Glutamatergic neuron (in vitro differentiated cells): ENCODE results near the gene GRIFIN. TPM values are rescaled to one million over a fixed set of nuclear protein-coding genes. Genes with fewer than 3 reads are reported as not detected.

Source experiments
- DNase-seq: peaks from one replicate; pipeline ENCODE4 v3.0.0; 2022
- H3K27ac Mint-ChIP-seq: one replicate; pipeline ENCODE4 v1.8.0; 2020; ENCODE audit warnings: mild to moderate bottlenecking, mixed read lengths, inconsistent platforms; ENCODE audit not compliant: unreplicated experiment
- H3K27me3 Mint-ChIP-seq: one replicate; pipeline ENCODE4 v1.8.0; 2020; ENCODE audit warnings: mild to moderate bottlenecking, moderate library complexity, mixed read lengths, inconsistent platforms; ENCODE audit not compliant: unreplicated experiment
- H3K36me3 Mint-ChIP-seq: one replicate; pipeline ENCODE4 v1.8.0; 2020; ENCODE audit warnings: mild to moderate bottlenecking, mixed read lengths, inconsistent platforms; ENCODE audit not compliant: unreplicated experiment
- H3K4me1 Mint-ChIP-seq: one replicate; pipeline ENCODE4 v1.8.0; 2020; ENCODE audit warnings: mild to moderate bottlenecking, low read depth, mixed read lengths, inconsistent platforms; ENCODE audit not compliant: unreplicated experiment
- H3K4me3 Mint-ChIP-seq: one replicate; pipeline ENCODE4 v1.8.0; 2020; ENCODE audit warnings: mild to moderate bottlenecking, mixed read lengths, inconsistent platforms; ENCODE audit not compliant: unreplicated experiment
- H3K9me3 Mint-ChIP-seq: one replicate; pipeline ENCODE4 v1.8.0; 2020; ENCODE audit warnings: mild to moderate bottlenecking, moderate library complexity, mixed read lengths, inconsistent platforms; ENCODE audit not compliant: unreplicated experiment
- CTCF ChIP-seq: fragments of 200-600 bp; sonication (generic); IDR thresholded peaks from one replicate; pipeline ENCODE4 v1.5.0; 2021; ENCODE audit not compliant: partially characterized antibody, unreplicated experiment
- total RNA-seq: library from RNA; stranded (reverse); fragmentation: NEBNext Ultra II Directional; extraction: Animal tissue kit (Norgen Biotek cat#: 25700); gene quantifications from one replicate; pipeline ENCODE4 v1.2.1, GENCODE V29; 2021; ENCODE audit not compliant: unreplicated experiment

The GRIFIN gene
- total RNA-seq, 1 donor from 2014 or later = not detected

DNA sequence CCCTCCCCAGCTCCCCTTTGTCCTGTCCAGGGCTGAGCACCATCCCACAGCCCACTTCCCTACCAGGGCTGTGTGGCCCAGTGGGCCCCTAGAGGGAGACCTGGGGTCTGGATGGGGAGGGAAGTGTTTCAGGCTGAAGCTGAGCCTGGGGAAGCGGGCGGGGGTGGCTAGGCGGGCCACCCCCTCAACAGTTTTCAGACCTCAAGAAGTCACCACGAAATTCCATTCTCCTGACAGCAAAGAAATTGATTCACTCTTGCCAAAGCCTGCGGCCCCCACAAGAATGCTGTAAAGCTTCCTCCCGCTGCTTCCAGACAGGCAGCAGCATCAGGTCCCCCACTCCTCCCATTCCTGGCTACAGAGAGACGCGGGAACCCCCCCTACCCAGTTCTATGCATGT lies 40.8 kb upstream of the GRIFIN start:
- DNase-seq = no peak
- no peak for TF ChIP-seq CTCF
- peaks cover 17% of the 10 kb centered on the region for H3K27me3 Mint-ChIP-seq
- peaks cover 19% of the 10 kb centered on the region for H3K9me3 Mint-ChIP-seq
- H3K27ac Mint-ChIP-seq = no peak overlapping the region
- no peaks in the 10 kb centered on the region for H3K36me3 Mint-ChIP-seq
- H3K4me1 Mint-ChIP-seq = peaks cover 15% of the 10 kb centered on the region
- no peak overlapping the region for H3K4me3 Mint-ChIP-seq

- no peak overlapping the region for H3K27ac Mint-ChIP-seq
- H3K9me3 Mint-ChIP-seq = peaks cover 19% of the 10 kb centered on the region
- no peaks in the 10 kb centered on the region for H3K36me3 Mint-ChIP-seq
- peaks cover 12% of the 10 kb centered on the region for H3K4me1 Mint-ChIP-seq
- H3K4me3 Mint-ChIP-seq = no peak overlapping the region
- peaks cover 17% of the 10 kb centered on the region for H3K27me3 Mint-ChIP-seq
- no peak for TF ChIP-seq CTCF
- no peak for DNase-seq
Observed at GRCh38 chr7:2516194-2516555, 40.0 kb upstream of the GRIFIN start.

- Mint-ChIP-seq H3K36me3 (no peaks in the 10 kb centered on the region), H3K4me3 (no peak overlapping the region), H3K27me3 (peaks cover 17% of the 10 kb centered on the region), H3K9me3 (peaks cover 19% of the 10 kb centered on the region), H3K4me1 (peaks cover 12% of the 10 kb centered on the region), H3K27ac (no peak overlapping the region)
- DNase-seq = no peak
- TF ChIP-seq CTCF = no peak
Observed at GRCh38 chr7:2515424-2516193, 39.4 kb upstream of the GRIFIN start.

DNA sequence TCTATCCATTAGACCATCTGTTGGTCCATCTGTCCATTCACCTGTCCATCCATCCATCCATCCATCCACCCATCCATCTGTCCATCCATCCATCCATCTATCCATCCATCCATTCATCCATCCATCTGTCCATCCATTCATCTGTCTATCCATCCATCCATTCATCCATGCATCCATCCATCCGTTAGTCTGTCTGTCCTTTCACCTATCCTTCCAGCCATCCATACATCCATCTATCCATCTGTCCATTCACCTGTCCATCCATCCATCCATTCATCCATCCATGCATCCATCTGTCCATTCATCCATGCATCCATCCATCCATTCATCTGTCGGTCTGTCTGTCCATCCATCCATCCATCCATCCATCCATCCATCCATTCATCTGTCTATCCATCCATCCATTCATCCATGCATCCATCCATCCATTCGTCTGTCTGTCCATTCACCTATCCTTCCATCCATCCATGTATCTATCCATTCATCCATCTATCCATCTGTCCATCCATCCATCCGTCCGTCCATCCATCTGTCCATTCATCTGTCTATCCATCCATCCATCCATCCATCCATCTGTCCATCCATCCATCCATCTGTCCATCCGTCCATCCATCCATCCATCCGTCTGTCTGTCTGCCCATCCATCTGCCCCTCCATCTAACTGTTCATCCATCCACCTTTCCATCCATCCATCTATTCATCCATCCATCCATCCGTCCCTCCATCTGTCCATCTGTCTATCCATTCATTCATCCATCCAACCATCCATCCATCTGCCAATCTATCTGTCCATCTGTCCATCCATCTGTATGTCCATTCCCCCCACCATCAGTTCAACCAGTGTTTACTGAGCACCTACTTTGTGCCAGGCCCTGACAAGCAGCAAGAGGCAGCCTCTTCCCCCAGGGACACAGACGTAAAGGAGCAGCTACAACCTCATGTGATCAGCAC lies 38.5 kb upstream of the GRIFIN start:
- no peak for DNase-seq
- Mint-ChIP-seq H3K36me3 (no peaks in the 10 kb centered on the region), H3K9me3 (peaks cover 14% of the 10 kb centered on the region)

More for the DNA sequence above, 38.5 kb upstream of the GRIFIN start:
- Mint-ChIP-seq H3K4me1 (peaks cover 12% of the 10 kb centered on the region), H3K27me3 (peaks cover 16% of the 10 kb centered on the region), H3K27ac (no peak overlapping the region), H3K4me3 (no peak overlapping the region)
- TF ChIP-seq CTCF = no peak
